Stimulated activated CD4-positive, alpha-beta T cell treated with anti-CD3 and anti-CD28 coated beads, TNF-alpha, amount 100 ng/mL, for 24 hours (primary cell): Measurements from ENCODE around the gene MYO1H.

Source experiments
- DNase-seq, 3 experiments: peaks; one replicate each; pipeline ENCODE4 v3.0.0-alpha.2; 2020; ENCODE audit warnings: low read depth in 3 of 3

The MYO1H gene

DNA sequence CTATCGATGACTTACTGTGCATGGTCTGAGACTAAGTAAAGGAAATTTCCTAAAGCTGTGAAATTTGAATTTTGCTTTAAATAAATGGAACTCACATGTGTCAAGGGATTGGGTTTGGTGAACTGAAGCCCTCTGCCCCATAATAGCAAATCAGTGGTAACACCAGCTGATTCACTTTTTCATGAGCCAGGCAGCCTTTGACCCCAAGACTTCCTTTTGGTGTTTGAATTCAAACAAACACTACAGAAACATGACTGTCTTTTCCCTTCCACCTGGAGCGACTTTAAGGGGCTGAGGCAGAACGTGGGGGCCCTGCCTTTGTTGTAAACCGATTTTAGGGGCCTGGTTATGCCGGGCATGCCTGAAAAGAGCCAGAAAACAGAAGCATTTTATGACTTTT, 100.6 kb downstream of the MYO1H start:
- no peak for DNase-seq

- no peak for DNase-seq
Observed at GRCh38 chr12:109448707-109449390, 101.1 kb downstream of the MYO1H start.

DNA sequence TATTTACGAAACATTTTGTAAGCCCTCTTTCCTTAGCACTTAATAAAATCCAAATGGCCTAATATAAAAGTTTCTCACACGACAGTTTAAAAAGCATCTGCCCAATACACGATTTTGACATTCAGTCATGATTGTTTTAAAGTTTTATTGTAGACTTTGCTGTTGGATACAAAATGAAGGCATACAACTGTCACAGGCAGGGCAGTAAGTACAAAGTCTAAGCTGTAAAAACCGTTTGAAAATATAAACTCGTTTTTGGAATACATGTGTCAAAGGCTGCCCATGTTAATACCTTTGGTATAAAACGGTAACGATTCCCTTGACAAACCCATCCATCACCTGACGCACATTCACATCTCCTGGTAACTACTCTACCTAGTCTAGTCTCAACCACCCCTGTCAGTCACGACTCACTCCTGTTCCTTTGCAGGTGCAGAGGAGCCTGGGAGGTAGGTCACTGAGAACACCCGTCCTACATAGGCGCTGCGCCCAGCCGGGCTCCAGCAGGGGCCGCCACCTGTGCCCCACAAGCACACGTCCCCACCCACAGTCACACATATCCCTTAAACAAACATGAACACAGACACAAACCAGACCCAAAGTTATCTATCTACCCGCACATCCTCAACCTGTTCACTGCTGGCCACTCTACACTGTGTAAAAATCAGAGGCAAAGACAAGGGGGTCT, 102.3 kb downstream of the MYO1H start:
- no peak for DNase-seq

- no peak for DNase-seq
Observed at GRCh38 chr12:109450980-109451379, 103.3 kb downstream of the MYO1H start.

GRCh38 chr12:109451400-109451799, 103.7 kb downstream of the MYO1H start:
- no peak for DNase-seq

DNA sequence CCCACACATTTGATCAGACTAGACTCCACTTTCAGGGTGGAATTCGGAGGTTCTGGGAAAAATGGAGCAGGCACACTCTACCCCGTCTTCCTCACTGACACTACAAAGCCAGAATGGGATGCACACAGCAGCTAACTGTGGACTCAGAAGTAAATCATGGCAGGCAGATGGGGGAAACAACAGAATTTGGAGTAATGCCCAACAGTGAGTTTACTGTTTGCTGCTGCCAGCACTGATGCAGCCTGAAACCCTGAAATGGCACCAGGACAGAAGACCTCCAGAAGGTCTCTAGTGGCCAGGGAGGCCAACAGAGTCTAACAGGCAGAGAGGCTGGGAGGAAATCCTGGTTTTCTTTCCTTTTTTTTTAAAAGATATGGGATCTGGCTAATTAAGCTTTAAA, 104.8 kb downstream of the MYO1H start:
- no peak for DNase-seq

- no peak for DNase-seq
Observed at GRCh38 chr12:109455706-109456105, 108.0 kb downstream of the MYO1H start.

DNA sequence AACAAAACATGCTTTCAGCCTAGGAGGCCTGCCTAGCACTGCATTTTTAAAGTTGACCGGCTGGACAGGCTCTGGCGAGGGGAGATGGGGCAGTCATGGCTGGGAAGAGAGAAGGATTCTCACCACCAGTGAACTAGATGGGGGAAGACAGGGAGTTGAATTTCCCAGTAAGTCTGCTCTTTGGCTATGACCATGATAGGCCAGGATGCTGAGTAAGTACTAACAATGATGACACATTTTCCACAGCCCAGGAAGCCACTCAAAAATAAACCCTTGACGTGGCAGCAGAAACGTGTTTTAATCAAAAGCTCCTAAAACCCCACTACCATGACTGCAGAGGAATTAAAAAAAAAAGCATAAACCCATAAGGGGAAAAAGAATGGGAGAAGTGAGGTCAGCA, 110.4 kb downstream of the MYO1H start:
- DNase-seq = no peak

GRCh38 chr12:109458771-109459208, 111.1 kb downstream of the MYO1H start:
- DNase-seq = no peak

- no peak for DNase-seq
Observed at GRCh38 chr12:109459247-109459646, 111.5 kb downstream of the MYO1H start.

- DNase-seq = no peak
Observed at GRCh38 chr12:109460538-109460937, 112.8 kb downstream of the MYO1H start.

DNA sequence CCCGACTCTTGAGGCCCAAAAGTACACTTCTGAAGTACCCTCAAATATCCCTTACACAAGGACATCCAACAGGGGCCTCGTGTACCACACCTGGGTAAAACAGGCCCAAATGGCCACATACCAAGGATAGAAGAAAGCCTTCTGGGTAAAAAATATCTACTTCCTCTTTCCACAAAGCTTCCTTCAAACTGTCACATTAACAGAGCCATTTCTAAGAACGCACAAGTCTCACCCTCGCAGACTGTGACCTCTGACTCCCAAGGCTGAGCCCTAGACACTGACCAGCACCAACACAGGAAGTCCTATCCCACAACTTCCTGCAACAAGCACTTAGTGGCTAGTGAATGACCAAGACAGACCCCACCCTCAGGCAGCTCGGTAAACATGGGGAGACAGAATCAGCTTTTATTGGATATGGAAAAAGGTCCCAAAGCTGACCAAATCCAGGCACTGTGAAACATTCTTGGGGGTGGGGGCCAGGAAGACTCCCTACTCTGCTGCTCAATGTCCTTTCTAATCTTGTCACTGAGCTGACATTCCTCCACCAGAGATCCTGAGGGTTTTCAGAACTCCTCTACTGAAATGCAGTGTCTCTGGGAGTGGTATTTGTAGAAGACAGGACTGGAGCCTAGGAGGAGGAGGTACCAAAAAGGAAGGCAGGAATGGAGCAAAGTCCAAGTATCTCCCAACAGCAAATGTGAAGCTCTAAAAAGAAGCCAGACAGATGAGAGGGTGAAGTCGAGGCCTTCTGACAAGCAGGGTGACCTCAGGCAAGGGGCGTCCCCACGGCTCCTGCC, 113.5 kb downstream of the MYO1H start:
- no peak for DNase-seq

DNA sequence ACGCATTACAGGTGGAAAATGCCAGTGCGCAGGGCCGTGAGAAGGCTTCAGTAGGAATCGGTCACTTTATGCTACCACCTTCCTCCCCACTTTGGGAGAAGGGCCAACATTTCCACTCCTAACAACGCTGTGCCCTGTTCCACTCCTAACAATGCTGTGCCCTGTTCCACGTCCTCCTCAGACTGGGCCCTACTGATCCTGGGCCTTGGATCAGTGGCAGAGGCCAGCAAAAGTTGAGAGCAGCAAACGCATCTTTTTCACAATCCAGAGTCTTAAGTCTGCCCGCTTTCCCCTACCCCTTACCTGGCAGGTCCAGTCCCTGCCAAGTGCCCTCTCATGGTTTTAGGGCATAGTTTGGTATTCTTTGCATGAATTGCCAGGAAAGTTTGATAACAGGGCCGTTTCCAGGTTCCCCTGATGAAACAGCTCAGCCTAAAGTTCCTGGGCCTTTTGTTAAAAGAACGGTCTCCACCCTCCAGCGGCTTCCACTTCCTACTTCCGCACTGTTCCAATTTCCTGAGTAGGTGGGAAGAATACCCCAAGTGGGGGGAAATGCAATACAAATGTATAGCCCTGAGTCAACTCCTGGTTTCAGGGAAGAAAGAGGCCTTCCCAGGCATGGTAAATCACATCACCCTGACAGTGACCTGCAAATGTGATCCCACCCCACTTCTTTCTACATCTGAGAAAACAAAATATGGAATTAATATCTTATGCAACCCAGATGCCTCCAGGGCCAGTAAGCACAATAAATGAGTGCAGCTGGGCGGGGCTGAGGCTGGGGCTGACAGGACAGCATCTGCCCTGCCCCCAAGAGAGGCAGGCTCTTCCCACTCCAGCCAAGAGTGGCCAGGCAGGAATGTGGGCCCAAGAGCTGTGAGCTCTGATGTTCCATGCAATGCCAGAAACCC, 114.4 kb downstream of the MYO1H start:
- no peak for DNase-seq

- DNase-seq = no peak
Observed at GRCh38 chr12:109462868-109463692, 115.4 kb downstream of the MYO1H start.

DNA sequence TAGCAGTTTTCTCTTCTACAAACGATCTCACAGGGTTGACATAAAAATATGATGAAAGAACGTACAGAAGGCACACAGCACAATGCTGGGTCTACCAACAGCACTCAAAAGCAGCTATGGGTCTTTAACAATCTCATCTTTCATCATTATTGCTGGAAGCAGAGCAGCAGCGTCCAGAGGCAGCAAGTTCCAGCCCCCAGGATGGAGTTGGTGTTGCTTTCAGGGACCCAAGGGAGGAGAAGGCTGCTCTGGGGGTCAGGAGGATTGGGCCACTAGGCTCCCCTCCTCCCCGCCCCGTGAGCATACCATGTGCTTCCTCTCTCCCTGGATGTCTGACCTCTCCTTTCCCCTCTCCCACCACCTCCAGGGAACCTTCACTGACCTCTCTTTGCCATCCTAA, 116.1 kb downstream of the MYO1H start:
- DNase-seq = no peak

- no peak for DNase-seq
Observed at GRCh38 chr12:109464642-109465351, 117.1 kb downstream of the MYO1H start.

GRCh38 chr12:109466305-109466704, 118.6 kb downstream of the MYO1H start:
- no peak for DNase-seq

DNA sequence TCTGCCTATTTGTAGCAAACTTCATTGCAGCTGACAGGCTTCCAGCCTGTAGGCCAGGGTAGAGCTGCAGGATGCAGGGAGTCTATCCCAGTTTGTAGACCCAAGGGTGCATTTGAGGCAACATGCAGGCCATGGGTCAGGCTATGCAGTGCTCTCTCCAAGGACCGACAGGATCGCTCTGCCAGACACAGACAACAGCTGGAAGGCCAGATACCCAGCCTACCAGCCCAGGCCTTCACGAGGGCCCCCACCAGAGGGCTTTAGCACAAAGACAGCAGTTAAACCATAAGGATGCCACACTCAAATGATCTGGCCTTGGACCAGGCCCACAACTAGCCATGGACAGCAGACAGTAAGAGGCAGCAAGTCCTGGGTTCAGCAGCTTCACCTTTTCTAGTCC, 119.1 kb downstream of the MYO1H start:
- no peak for DNase-seq

DNA sequence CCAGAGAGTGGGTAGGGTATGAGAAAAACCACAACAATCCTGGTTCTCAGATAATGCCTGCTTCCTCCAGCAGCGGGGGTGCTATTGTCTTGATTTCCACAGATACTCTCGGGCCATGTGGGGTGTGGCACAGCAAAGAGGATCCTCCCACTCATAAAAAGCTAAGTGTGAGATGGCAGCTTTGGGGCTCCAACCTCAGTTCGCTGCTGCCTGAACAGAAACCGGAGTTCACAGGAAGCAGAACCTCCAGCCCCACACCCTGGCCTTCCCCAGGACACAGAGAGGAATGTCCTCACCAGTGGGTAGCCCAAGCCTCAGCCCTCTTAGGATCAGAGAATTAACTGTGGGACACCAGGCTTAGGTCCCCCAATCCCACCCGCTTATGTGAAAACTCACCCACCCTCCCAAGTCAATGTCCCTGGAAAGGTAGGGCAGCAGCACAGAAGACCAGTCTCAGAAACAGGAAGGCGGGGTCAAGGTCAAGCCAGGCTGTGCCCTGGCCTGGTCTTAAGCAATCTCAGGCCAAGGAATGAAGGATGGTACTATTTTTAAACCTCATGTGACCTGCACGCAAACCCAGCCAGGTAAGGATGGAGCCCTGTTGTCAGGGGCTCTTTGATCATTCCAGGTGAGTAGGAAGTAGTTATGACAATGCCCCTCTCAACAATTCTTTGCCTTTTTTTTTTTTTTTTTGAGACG, 120.4 kb downstream of the MYO1H start:
- DNase-seq = no peak

GRCh38 chr12:109469517-109469916, 121.8 kb downstream of the MYO1H start:
- DNase-seq = no peak
